GM19043 (cell line): ENCODE data around the gene NTM.

ENCODE experiments used
- ATAC-seq: cut with Tn5 transposase; IDR thresholded peaks from one replicate; pipeline ENCODE4 v1.9.1; 2021; ENCODE audit warnings: low read depth; ENCODE audit not compliant: unreplicated experiment

NTM gene

GRCh38 chr11:131538322-131538721 is 167.9 kb downstream of the NTM start:
- no peak for ATAC-seq

- no peak for ATAC-seq
Observed at GRCh38 chr11:131540676-131541075, 170.3 kb downstream of the NTM start.

GRCh38 chr11:131543389-131544025 is 173.1 kb downstream of the NTM start:
- ATAC-seq = no peak

GRCh38 chr11:131544591-131544990 is 174.2 kb downstream of the NTM start:
- ATAC-seq = no peak

- no peak for ATAC-seq
Observed at GRCh38 chr11:131546218-131546895, 175.9 kb downstream of the NTM start.

GRCh38 chr11:131549099-131549498 is 178.7 kb downstream of the NTM start:
- ATAC-seq = no peak

- ATAC-seq = no peak
Observed at GRCh38 chr11:131549770-131550169, 179.4 kb downstream of the NTM start.

- no peak for ATAC-seq
Observed at GRCh38 chr11:131560287-131560686, 189.9 kb downstream of the NTM start.

- no peak for ATAC-seq
Observed at GRCh38 chr11:131561501-131561900, 191.1 kb downstream of the NTM start.

- no peak for ATAC-seq
Observed at GRCh38 chr11:131561972-131562371, 191.6 kb downstream of the NTM start.

GRCh38 chr11:131568318-131568717 is 197.9 kb downstream of the NTM start:
- ATAC-seq = no peak

- ATAC-seq = no peak
Observed at GRCh38 chr11:131571571-131571970, 201.2 kb downstream of the NTM start.

- ATAC-seq = no peak
Observed at GRCh38 chr11:131572423-131572822, 202.0 kb downstream of the NTM start.

- ATAC-seq = peak; percentile 83
Observed at GRCh38 chr11:131579932-131580387, 209.5 kb downstream of the NTM start.

GRCh38 chr11:131580476-131580875 is 210.1 kb downstream of the NTM start:
- no peak for ATAC-seq

- ATAC-seq = no peak
Observed at GRCh38 chr11:131581046-131581445, 210.6 kb downstream of the NTM start.

- ATAC-seq = no peak
Observed at GRCh38 chr11:131582021-131582525, 211.7 kb downstream of the NTM start.

- no peak for ATAC-seq
Observed at GRCh38 chr11:131583421-131583820, 213.0 kb downstream of the NTM start.

GRCh38 chr11:131583938-131584337 is 213.5 kb downstream of the NTM start:
- ATAC-seq = no peak

GRCh38 chr11:131584785-131585592 is 214.6 kb downstream of the NTM start:
- no peak for ATAC-seq

- no peak for ATAC-seq
Observed at GRCh38 chr11:131588057-131588456, 217.6 kb downstream of the NTM start.
